ENCODE results near the gene KCNG3.

- TF ChIP-seq POLR2A (IDR thresholded peaks at IDR 0.05) (no peak), POLR2AphosphoS5 (IDR thresholded peaks at IDR 0.05) (no peak)
- TF ChIP-seq, protein P1, sequence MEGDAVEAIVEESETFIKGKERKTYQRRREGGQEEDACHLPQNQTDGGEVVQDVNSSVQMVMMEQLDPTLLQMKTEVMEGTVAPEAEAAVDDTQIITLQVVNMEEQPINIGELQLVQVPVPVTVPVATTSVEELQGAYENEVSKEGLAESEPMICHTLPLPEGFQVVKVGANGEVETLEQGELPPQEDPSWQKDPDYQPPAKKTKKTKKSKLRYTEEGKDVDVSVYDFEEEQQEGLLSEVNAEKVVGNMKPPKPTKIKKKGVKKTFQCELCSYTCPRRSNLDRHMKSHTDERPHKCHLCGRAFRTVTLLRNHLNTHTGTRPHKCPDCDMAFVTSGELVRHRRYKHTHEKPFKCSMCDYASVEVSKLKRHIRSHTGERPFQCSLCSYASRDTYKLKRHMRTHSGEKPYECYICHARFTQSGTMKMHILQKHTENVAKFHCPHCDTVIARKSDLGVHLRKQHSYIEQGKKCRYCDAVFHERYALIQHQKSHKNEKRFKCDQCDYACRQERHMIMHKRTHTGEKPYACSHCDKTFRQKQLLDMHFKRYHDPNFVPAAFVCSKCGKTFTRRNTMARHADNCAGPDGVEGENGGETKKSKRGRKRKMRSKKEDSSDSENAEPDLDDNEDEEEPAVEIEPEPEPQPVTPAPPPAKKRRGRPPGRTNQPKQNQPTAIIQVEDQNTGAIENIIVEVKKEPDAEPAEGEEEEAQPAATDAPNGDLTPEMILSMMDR (IDR thresholded peaks at IDR 0.05), result peak; percentile 65 to 90 (median 78)
Observed at GRCh38 chr2:42494355-42495233, 812 bp upstream of the KCNG3 start.

All from gastroesophageal sphincter (tissue), 3 donors.